PFSK-1 (cell line): ENCODE measurements around the gene ZW10.

Experiments
- POLR2AphosphoS5 ChIP-seq: IDR thresholded peaks from 2 replicates; pipeline ENCODE4 v1.6.1; 2012; ENCODE audit warnings: low read depth, mild to moderate bottlenecking, control low read depth, low read length, moderate library complexity
- REST ChIP-seq, 2 experiments: IDR thresholded peaks; 2 replicates each; pipeline versions ENCODE4 v1.6.1 to v1.8.0; 2011 to 2012; ENCODE audit warnings: low read depth in 2 of 2, low read length in 2 of 2, control low read depth in 1 of 2, inconsistent platforms in 1 of 2, mild to moderate bottlenecking in 1 of 2, moderate library complexity in 1 of 2; ENCODE audit not compliant: insufficient read depth in 1 of 2
- TAF1 ChIP-seq: IDR thresholded peaks from 2 replicates; pipeline ENCODE4 v1.6.1; 2012; ENCODE audit warnings: low read length, control low read depth, borderline replicate concordance; ENCODE audit not compliant: insufficient read depth

- no peak for TF ChIP-seq REST (IDR thresholded peaks at IDR 0.05; ENCODE audit: insufficient read depth in 1 of 2, low read depth in 2 of 2, low read length in 2 of 2)
- TF ChIP-seq POLR2AphosphoS5, result no peak
- TF ChIP-seq TAF1, result no peak
These were observed 62.5 kb downstream of the ZW10 start for GRCh38 chr11:113710989-113711388.
